Loucy (cell line): ENCODE results near the gene USP15.

Experiments
- CTCF ChIP-seq: fragments of 200-600 bp; sonication (generic); conservative IDR thresholded peaks from 2 replicates; pipeline ENCODE4 v1.5.1; 2014; ENCODE audit warnings: mild to moderate bottlenecking, antibody characterized with exemption, low read length
- EZH2phosphoT487 ChIP-seq: fragments of 200-600 bp; IDR thresholded peaks from 2 replicates; pipeline ENCODE4 v1.6.1; 2018; ENCODE audit warnings: antibody characterized with exemption, mild to moderate bottlenecking, moderate library complexity, borderline replicate concordance

- TF ChIP-seq CTCF (no peak), EZH2phosphoT487 (no peak)
Measured at GRCh38 chr12:62224601-62225000, 35.6 kb upstream of the USP15 start.
